Measurements from ENCODE around the gene ACER3. TPM values are rescaled to one million over a fixed set of nuclear protein-coding genes. Genes with fewer than 3 reads are reported as not detected.

Gene ACER3
- polyA plus RNA-seq, 3 donors = 22.9 to 45.4 (median 23.6) TPM

DNA sequence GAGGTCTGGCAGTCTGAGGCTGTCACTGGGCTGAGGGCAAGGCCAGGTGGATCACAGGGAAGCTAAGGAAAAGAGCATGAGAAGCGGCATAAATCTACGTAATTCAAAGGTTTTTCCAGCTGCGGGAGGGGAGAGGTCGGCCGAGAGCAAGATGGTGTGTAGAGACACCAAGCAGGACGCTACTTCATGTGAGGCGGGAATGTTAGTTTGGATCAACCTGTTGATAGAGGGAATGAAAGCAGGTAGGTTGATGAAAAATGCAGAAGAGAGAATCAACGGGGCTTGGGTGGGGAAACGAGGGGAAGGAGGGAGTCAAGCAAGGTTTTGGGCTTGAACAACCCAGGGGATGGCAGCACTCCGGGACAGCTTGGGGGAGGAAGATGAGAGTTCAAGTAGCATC, 176.3 kb downstream of the ACER3 start:
- H3K27me3 ChIP-seq (ENCODE audit: control insufficient read depth in 2 of 2, insufficient read depth in 2 of 2, low read length in 2 of 2) = peaks cover 8 to 27% of the 10 kb centered on the region in 2 donors
- peaks cover 0 to 2% of the 10 kb centered on the region in 2 donors for H3K36me3 Mint-ChIP-seq
- no peak overlapping the region for H3K4me2 ChIP-seq (replicated peaks; ENCODE audit: extremely low read depth, low read length, poor library complexity, severe bottlenecking)
- intact Hi-C loops (cut with micrococcal nuclease) = no loop called here
- no peak overlapping the region for H3K9ac ChIP-seq (ENCODE audit: insufficient read depth, low read length, poor library complexity, severe bottlenecking)
- H3K4me1 Mint-ChIP-seq = peaks cover 31% of the 10 kb centered on the region
- peaks cover 0 to 13% (median 4%) of the 10 kb centered on the region in 7 donors for H3K9me3 Mint-ChIP-seq
- WGBS (ENCODE audit: insufficient coverage) = 95% methylated on average over 10 of the region's 10 CpGs
- H3K27me3 Mint-ChIP-seq (ENCODE audit: low read depth in 3 of 3) = peaks cover 28 to 46% (median 39%) of the 10 kb centered on the region in 3 donors
- H4K20me1 ChIP-seq (ENCODE audit: insufficient read depth, low read length) = no peaks in the 10 kb centered on the region
- peak overlapping the region in 1 of 7 donors; percentile 3 for H3K27ac Mint-ChIP-seq
- H3K4me1 ChIP-seq (ENCODE audit: control insufficient read depth in 1 of 2, insufficient read depth in 2 of 2, low read length in 2 of 2) = peaks cover 15 to 28% of the 10 kb centered on the region in 2 donors
- no peak overlapping the region for H3K27ac ChIP-seq (ENCODE audit: low read depth in 1 of 2, low read length in 2 of 2)
- no peaks in the 10 kb centered on the region for H3K79me2 ChIP-seq (ENCODE audit: insufficient read depth, low read length)
- no peaks in the 10 kb centered on the region for H3K36me3 ChIP-seq (replicated peaks in 1 of 2; ENCODE audit: control insufficient read depth in 1 of 2, insufficient read depth in 2 of 2, low read length in 2 of 2)
- TF ChIP-seq, protein P1, sequence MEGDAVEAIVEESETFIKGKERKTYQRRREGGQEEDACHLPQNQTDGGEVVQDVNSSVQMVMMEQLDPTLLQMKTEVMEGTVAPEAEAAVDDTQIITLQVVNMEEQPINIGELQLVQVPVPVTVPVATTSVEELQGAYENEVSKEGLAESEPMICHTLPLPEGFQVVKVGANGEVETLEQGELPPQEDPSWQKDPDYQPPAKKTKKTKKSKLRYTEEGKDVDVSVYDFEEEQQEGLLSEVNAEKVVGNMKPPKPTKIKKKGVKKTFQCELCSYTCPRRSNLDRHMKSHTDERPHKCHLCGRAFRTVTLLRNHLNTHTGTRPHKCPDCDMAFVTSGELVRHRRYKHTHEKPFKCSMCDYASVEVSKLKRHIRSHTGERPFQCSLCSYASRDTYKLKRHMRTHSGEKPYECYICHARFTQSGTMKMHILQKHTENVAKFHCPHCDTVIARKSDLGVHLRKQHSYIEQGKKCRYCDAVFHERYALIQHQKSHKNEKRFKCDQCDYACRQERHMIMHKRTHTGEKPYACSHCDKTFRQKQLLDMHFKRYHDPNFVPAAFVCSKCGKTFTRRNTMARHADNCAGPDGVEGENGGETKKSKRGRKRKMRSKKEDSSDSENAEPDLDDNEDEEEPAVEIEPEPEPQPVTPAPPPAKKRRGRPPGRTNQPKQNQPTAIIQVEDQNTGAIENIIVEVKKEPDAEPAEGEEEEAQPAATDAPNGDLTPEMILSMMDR (IDR thresholded peaks at IDR 0.05) = no peak
- peak overlapping the region in 1 of 2 donors; percentile 26 for H3K4me3 Mint-ChIP-seq
- H2AFZ ChIP-seq (ENCODE audit: insufficient read depth, low read depth, low read length, poor library complexity, severe bottlenecking) = no peak overlapping the region
- H3K4me3 ChIP-seq (replicated peaks in 1 of 3; ENCODE audit: low read depth in 2 of 3, low read length in 3 of 3) = no peak overlapping the region
- H3K9me3 ChIP-seq (replicated peaks in 1 of 2; ENCODE audit: control insufficient read depth in 1 of 2, insufficient read depth in 1 of 2, low read length in 2 of 2) = peaks cover 0 to 4% of the 10 kb centered on the region in 2 donors
- DNase-seq = no peak

DNA sequence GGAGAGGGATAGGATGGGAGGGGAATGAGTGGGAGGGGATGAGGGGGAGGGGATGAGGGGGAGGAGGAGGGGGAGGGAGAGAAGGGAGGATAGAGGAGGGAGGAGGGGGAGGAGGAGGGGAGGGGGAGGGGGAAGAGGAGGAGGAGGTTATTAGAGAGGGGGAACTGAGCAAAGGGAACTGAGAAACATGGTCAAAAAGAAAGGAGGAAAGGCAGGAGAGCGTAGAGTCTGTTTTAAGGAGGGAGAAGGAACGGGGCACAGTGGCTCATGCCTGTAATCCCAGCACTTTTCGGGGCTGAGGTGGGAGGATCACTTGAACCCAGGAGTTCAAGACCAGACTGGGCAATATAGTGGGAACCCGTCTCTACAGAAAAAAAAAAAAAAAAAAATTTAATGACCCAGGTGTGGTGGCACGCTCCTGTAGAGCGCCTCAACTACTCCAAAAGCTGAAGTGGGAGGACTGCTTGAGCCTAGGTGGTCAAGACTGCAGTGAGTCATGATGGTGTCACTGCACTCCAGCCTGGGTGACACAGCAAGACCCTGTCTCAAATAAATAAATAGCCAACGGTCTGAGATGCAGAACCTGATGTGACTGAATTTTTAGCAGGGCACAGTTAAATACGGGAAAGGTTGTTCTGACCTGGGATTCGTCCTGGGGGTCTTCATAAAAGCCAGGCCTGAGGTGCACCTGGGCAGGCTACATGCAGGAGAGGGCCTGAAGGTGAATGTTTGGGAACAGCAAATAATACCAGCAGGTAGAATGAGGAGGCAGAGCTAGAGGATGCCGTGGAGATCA, 177.5 kb downstream of the ACER3 start:
- Mint-ChIP-seq H3K27me3 (ENCODE audit: low read depth in 3 of 3) (peaks cover 28 to 51% (median 43%) of the 10 kb centered on the region in 3 donors), H3K36me3 (peaks cover 0 to 2% of the 10 kb centered on the region in 2 donors), H3K9me3 (peaks cover 0 to 13% (median 4%) of the 10 kb centered on the region in 7 donors), H3K4me1 (peaks cover 31% of the 10 kb centered on the region), H3K4me3 (peak overlapping the region in 1 of 2 donors; percentile 83), H3K27ac (peak overlapping the region in 2 of 7 donors; percentile 9 to 51)
- Histone ChIP-seq H3K4me1 (ENCODE audit: control insufficient read depth in 1 of 2, insufficient read depth in 2 of 2, low read length in 2 of 2) (peaks cover 15 to 28% of the 10 kb centered on the region in 2 donors), H3K27ac (ENCODE audit: low read depth in 1 of 2, low read length in 2 of 2) (no peak overlapping the region), H4K20me1 (ENCODE audit: insufficient read depth, low read length) (no peaks in the 10 kb centered on the region), H3K4me3 (replicated peaks in 1 of 3; ENCODE audit: low read depth in 2 of 3, low read length in 3 of 3) (no peak overlapping the region), H3K79me2 (ENCODE audit: insufficient read depth, low read length) (no peaks in the 10 kb centered on the region), H3K9ac (ENCODE audit: insufficient read depth, low read length, poor library complexity, severe bottlenecking) (no peak overlapping the region), H3K27me3 (ENCODE audit: control insufficient read depth in 2 of 2, insufficient read depth in 2 of 2, low read length in 2 of 2) (peaks cover 8 to 27% of the 10 kb centered on the region in 2 donors), H2AFZ (ENCODE audit: insufficient read depth, low read depth, low read length, poor library complexity, severe bottlenecking) (no peak overlapping the region), H3K36me3 (replicated peaks in 1 of 2; ENCODE audit: control insufficient read depth in 1 of 2, insufficient read depth in 2 of 2, low read length in 2 of 2) (no peaks in the 10 kb centered on the region), H3K4me2 (replicated peaks; ENCODE audit: extremely low read depth, low read length, poor library complexity, severe bottlenecking) (no peak overlapping the region), H3K9me3 (replicated peaks in 1 of 2; ENCODE audit: control insufficient read depth in 1 of 2, insufficient read depth in 1 of 2, low read length in 2 of 2) (peaks cover 0 to 4% of the 10 kb centered on the region in 2 donors)
- intact Hi-C loops (cut with micrococcal nuclease) = no loop called here
- WGBS (ENCODE audit: insufficient coverage) = 51% methylated on average over 6 of the region's 10 CpGs
- TF ChIP-seq, protein P1 (IDR thresholded peaks at IDR 0.05) = no peak
- peak in 1 of 3 donors; percentile 27 for DNase-seq

Measured in CD14-positive monocyte (primary cell).